Neural progenitor cell (in vitro differentiated cells): ENCODE results near the gene FPGT. TPM values are rescaled to one million over a fixed set of nuclear protein-coding genes. Genes with fewer than 3 reads are reported as not detected.

ENCODE experiments used
- DNase-seq: peaks from one replicate; pipeline ENCODE4 v3.0.0-alpha.2; 2016; ENCODE audit warnings: low spot score
- H2AFZ ChIP-seq: fragments of 200-600 bp; sonication (generic); replicated peaks from 2 replicates; pipeline ENCODE4 v1.6.1; 2016; ENCODE audit warnings: antibody characterized with exemption
- H3F3A ChIP-seq: fragments of 200-600 bp; sonication (generic); 2 replicates; pipeline ENCODE4 v1.6.1; 2016; ENCODE audit warnings: antibody characterized with exemption, low read depth
- H3K27ac ChIP-seq: fragments of 200-600 bp; sonication (generic); 2 replicates; pipeline ENCODE4 v1.5.1; 2016; ENCODE audit warnings: mild to moderate bottlenecking
- H3K27me3 ChIP-seq: fragments of 200-600 bp; sonication (generic); 2 replicates; pipeline ENCODE4 v1.6.1; 2016; ENCODE audit warnings: mild to moderate bottlenecking, moderate library complexity
- H3K36me3 ChIP-seq: fragments of 200-600 bp; sonication (generic); 2 replicates; pipeline ENCODE4 v1.5.1; 2016
- H3K4me1 ChIP-seq: fragments of 200-600 bp; sonication (generic); 2 replicates; pipeline ENCODE4 v1.6.1; 2016; ENCODE audit warnings: mixed run types
- H3K4me2 ChIP-seq: fragments of 200-600 bp; sonication (generic); 2 replicates; pipeline ENCODE4 v1.6.1; 2016
- H3K4me3 ChIP-seq: fragments of 200-600 bp; sonication (generic); 2 replicates; pipeline ENCODE4 v1.5.1; 2016
- H3K79me2 ChIP-seq: fragments of 200-600 bp; sonication (generic); 2 replicates; pipeline ENCODE4 v1.6.1; 2016; ENCODE audit warnings: low read depth
- H3K9ac ChIP-seq: fragments of 200-600 bp; sonication (generic); 2 replicates; pipeline ENCODE4 v1.6.1; 2016
- H3K9me3 ChIP-seq: fragments of 200-600 bp; sonication (generic); 2 replicates; pipeline ENCODE4 v1.5.1; 2016; ENCODE audit warnings: low read depth
- H4K20me1 ChIP-seq: fragments of 200-600 bp; sonication (generic); 2 replicates; pipeline ENCODE4 v1.6.1; 2016; ENCODE audit warnings: low read depth
- H3K27ac Mint-ChIP-seq: 3 replicates; pipeline ENCODE4 v1.8.0; 2021; ENCODE audit warnings: mixed read lengths
- H3K27me3 Mint-ChIP-seq: 2 replicates; pipeline ENCODE4 v1.8.0; 2022; ENCODE audit warnings: low read depth, mild to moderate bottlenecking, inconsistent platforms, moderate library complexity, mixed read lengths; ENCODE audit not compliant: insufficient read depth
- H3K36me3 Mint-ChIP-seq: 3 replicates; pipeline ENCODE4 v1.8.0; 2021; ENCODE audit warnings: mixed read lengths
- H3K4me1 Mint-ChIP-seq: 3 replicates; pipeline ENCODE4 v1.8.0; 2021; ENCODE audit warnings: mixed read lengths
- H3K4me3 Mint-ChIP-seq: 3 replicates; pipeline ENCODE4 v1.8.0; 2021; ENCODE audit warnings: mild to moderate bottlenecking, moderate library complexity, mixed read lengths
- H3K9me3 Mint-ChIP-seq: 3 replicates; pipeline ENCODE4 v1.8.0; 2020; ENCODE audit warnings: mixed read lengths
- CTCF ChIP-seq: fragments of 200-600 bp; sonication (generic); IDR thresholded peaks from 2 replicates; pipeline ENCODE4 v1.5.1; 2017; ENCODE audit warnings: antibody characterized with exemption, mild to moderate bottlenecking
- EZH2 ChIP-seq: fragments of 200-600 bp; sonication (generic); IDR thresholded peaks from 2 replicates; pipeline ENCODE4 v1.6.1; 2017; ENCODE audit warnings: antibody characterized with exemption, mild to moderate bottlenecking, moderate library complexity
- EZH2phosphoT487 ChIP-seq: fragments of 200-600 bp; sonication (generic); IDR thresholded peaks from 2 replicates; pipeline ENCODE4 v1.6.1; 2017; ENCODE audit warnings: antibody characterized with exemption
- total RNA-seq: library from RNA; depleted of rRNA; stranded (reverse); fragments of >200 nt; gene quantifications from 2 replicates; pipeline ENCODE4 v1.2.3, GENCODE V29; 2015; ENCODE audit warnings: low replicate concordance

The FPGT gene
- total RNA-seq, 1 donor from 2014 or later: 17.2 TPM

GRCh38 chr1:74235153-74235552, 37.1 kb downstream of the FPGT start, which contains the start of gene TNNI3K:
TNNI3K (plus strand) TSS chr1:74235387; CDS start chr1:74235452, 65 bp downstream.
- Histone ChIP-seq H3K36me3 (no peaks in the 10 kb centered on the region), H3K9ac (no peak within 1 kb of the TSS), H2AFZ (no peak within 1 kb of the TSS), H3K4me2 (no peak within 1 kb of the TSS), H3K27ac (no peak within 1 kb of the TSS), H3F3A (no peaks in the 10 kb centered on the region), H3K27me3 (no peaks in the 10 kb centered on the region), H3K4me3 (no peak within 1 kb of the TSS), H3K9me3 (no peaks in the 10 kb centered on the region), H4K20me1 (no peaks in the 10 kb centered on the region), H3K79me2 (no peaks in the 10 kb centered on the region), H3K4me1 (no peaks in the 10 kb centered on the region)
- Mint-ChIP-seq H3K9me3 (peaks cover 10% of the 10 kb centered on the region), H3K4me1 (peaks cover 2% of the 10 kb centered on the region), H3K36me3 (peaks cover 2% of the 10 kb centered on the region), H3K27ac (no peak within 1 kb of the TSS), H3K4me3 (no peak within 1 kb of the TSS), H3K27me3 (no peaks in the 10 kb centered on the region)
- DNase-seq: no peak
- TF ChIP-seq EZH2phosphoT487 (no peak), EZH2 (no peak), CTCF (no peak)

GRCh38 chr1:74236440-74236839, 38.4 kb downstream of the FPGT start:
- Mint-ChIP-seq H3K9me3 (peaks cover 10% of the 10 kb centered on the region), H3K27ac (no peak overlapping the region), H3K36me3 (peaks cover 2% of the 10 kb centered on the region), H3K4me3 (no peak overlapping the region), H3K4me1 (peaks cover 2% of the 10 kb centered on the region), H3K27me3 (no peaks in the 10 kb centered on the region)
- Histone ChIP-seq H3K9me3 (no peaks in the 10 kb centered on the region), H3K4me3 (no peak overlapping the region), H3K79me2 (no peaks in the 10 kb centered on the region), H3K4me1 (no peaks in the 10 kb centered on the region), H3K4me2 (no peak overlapping the region), H4K20me1 (no peaks in the 10 kb centered on the region), H3F3A (no peaks in the 10 kb centered on the region), H3K9ac (no peak overlapping the region), H3K27ac (no peak overlapping the region), H3K36me3 (no peaks in the 10 kb centered on the region), H3K27me3 (no peaks in the 10 kb centered on the region), H2AFZ (no peak overlapping the region)
- no peak for TF ChIP-seq EZH2
- TF ChIP-seq EZH2phosphoT487: no peak
- no peak for TF ChIP-seq CTCF
- DNase-seq: no peak

- Histone ChIP-seq H3K4me3 (no peak overlapping the region), H3F3A (no peaks in the 10 kb centered on the region), H3K9ac (no peak overlapping the region), H4K20me1 (no peaks in the 10 kb centered on the region), H3K36me3 (no peaks in the 10 kb centered on the region), H2AFZ (no peak overlapping the region), H3K4me2 (no peak overlapping the region), H3K79me2 (no peaks in the 10 kb centered on the region), H3K27me3 (no peaks in the 10 kb centered on the region), H3K9me3 (no peaks in the 10 kb centered on the region), H3K4me1 (no peaks in the 10 kb centered on the region), H3K27ac (no peak overlapping the region)
- TF ChIP-seq CTCF: no peak
- Mint-ChIP-seq H3K27ac (no peak overlapping the region), H3K36me3 (peaks cover 2% of the 10 kb centered on the region), H3K27me3 (no peaks in the 10 kb centered on the region), H3K4me3 (no peak overlapping the region), H3K4me1 (peaks cover 2% of the 10 kb centered on the region), H3K9me3 (peaks cover 9% of the 10 kb centered on the region)
- no peak for DNase-seq
Observed at GRCh38 chr1:74237035-74237434, 39.0 kb downstream of the FPGT start.
